H7 (cell line): ENCODE data around the gene NEAT1. TPM values are rescaled to one million over a fixed set of nuclear protein-coding genes. Genes with fewer than 3 reads are reported as not detected.

ENCODE experiments used
- DNase-seq: peaks from one replicate; pipeline ENCODE4 v3.0.0; 2012
- H3K27me3 ChIP-seq: 2 replicates; pipeline ENCODE4 v1.6.0; 2011; ENCODE audit warnings: mild to moderate bottlenecking, low read length; ENCODE audit not compliant: control insufficient read depth, insufficient read depth
- H3K36me3 ChIP-seq: replicated peaks from 2 replicates; pipeline ENCODE4 v1.5.1; 2011; ENCODE audit warnings: low read length; ENCODE audit not compliant: control insufficient read depth, insufficient read depth
- H3K4me3 ChIP-seq: 2 replicates; pipeline ENCODE4 v1.5.1; 2011; ENCODE audit warnings: low read depth, mild to moderate bottlenecking, control low read depth, low read length, moderate library complexity; ENCODE audit not compliant: insufficient read depth
- total RNA-seq: library from RNA; depleted of rRNA; stranded (reverse); fragments of >200 nt; shearing (Covaris generic); gene quantifications from 2 replicates; pipeline ENCODE4 v1.2.3, GENCODE V29; 2014

Gene NEAT1
- total RNA-seq, 1 experiment from 2014 or later, result 6.4 TPM

DNA sequence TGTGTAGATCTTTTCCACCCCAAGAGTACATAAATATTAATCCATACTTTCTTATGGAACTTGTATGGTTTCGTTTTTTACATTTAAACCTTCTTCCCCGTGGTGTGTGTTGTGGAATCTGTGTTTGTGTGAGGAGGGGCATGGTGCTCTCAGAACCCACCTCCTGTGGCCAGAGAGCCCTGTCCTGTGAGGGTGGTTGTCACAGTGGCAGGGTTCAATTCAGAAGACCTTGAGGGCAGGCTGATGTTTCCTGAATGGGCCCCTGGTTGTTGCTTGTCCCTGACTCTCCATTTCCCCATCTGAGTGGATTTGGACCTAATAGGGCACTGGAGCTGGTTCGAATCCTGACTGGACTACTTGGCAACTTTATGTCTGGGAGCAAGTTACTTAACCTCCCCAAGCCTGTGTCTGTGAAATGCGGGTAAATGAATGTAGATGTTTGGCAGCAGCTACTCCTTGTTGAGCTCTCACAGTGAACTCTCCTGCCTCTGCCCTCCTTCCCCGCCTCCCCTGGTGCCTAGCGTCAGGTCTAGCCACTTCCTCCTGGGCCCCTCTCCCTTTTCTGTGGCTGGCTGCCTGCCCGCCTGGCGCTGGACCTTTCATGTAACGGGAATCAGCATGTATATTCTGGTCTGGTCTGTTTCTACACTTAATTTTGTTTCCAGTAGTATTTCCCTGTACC lies 7.3 kb downstream of the NEAT1 start:
- DNase-seq, result peak; percentile 57

DNA sequence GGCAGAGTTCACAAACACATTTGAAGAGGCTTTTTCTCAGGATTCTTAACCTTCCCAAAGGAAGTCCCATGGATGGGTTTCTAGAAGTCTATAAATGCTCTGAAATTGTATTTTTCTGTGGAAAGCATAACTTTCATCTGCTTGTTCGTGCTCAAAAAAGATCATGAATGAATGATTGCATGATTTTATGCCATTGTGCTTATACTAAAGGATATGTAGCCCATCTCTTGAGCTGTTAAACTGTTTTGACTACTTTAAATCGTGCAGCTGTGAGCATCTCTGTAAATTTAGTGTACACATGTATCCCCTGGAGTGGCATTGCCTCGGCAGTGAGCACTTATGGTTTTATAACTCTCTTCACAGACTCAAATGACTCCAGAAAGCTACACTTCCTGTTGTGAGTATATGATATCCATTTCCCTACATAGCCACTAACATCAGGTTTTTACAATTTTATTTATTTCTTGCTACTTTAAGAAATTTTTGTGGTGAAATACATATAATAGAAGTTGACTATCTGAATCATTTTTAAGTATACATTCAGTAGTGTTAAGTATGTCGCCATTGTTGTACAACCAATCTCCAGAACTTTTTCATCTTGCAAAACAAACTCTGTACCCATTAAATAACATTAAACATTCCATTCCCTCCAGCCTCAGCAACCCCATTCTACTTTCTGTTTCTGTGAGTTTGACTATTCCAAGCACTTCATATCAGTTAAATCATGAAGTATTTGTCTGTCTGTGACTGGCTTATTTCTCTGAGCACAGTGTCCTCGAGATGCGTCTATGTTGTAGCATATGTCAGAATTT lies 8.0 kb downstream of the NEAT1 start:
- Histone ChIP-seq H3K36me3 (peaks cover 10% of the 10 kb centered on the region), H3K27me3 (no peaks in the 10 kb centered on the region), H3K4me3 (no peak overlapping the region)
- no peak for DNase-seq

More for the DNA sequence above, 7.3 kb downstream of the NEAT1 start:
- H3K36me3 ChIP-seq, result peaks cover 7% of the 10 kb centered on the region
- no peaks in the 10 kb centered on the region for H3K27me3 ChIP-seq
- no peak overlapping the region for H3K4me3 ChIP-seq

GRCh38 chr11:65431451-65432099 lies 9.0 kb downstream of the NEAT1 start:
- Histone ChIP-seq H3K27me3 (no peaks in the 10 kb centered on the region), H3K36me3 (peaks cover 15% of the 10 kb centered on the region), H3K4me3 (no peak overlapping the region)
- no peak for DNase-seq

GRCh38 chr11:65432100-65432650 lies 9.6 kb downstream of the NEAT1 start:
- H3K27me3 ChIP-seq, result no peaks in the 10 kb centered on the region
- no peak for DNase-seq
- no peak overlapping the region for H3K4me3 ChIP-seq
- peaks cover 13% of the 10 kb centered on the region for H3K36me3 ChIP-seq

GRCh38 chr11:65432686-65433582 lies 10.3 kb downstream of the NEAT1 start:
- H3K4me3 ChIP-seq, result no peak overlapping the region
- H3K27me3 ChIP-seq, result no peaks in the 10 kb centered on the region
- peaks cover 21% of the 10 kb centered on the region for H3K36me3 ChIP-seq
- DNase-seq, result no peak

DNA sequence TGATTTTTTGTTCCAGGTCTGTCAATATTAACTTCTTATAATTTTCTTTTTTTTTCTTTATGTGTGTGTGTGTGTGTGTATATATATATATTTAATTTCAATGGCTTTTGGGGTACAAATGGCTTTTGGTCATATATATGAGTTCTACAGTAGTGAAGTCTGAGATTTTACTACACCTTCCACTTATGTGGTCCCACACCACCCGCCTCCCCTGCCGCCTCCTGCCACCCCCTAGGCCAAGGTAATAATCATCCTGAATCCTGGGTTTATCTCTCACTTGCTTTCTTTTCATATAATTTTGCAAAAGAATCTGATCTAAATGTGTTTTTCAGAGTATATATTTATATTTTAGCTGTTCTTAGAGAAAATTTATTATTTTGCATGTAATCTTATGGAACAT lies 11.1 kb downstream of the NEAT1 start:
- Histone ChIP-seq H3K27me3 (no peaks in the 10 kb centered on the region), H3K4me3 (no peak overlapping the region), H3K36me3 (peaks cover 22% of the 10 kb centered on the region)
- DNase-seq, result no peak

GRCh38 chr11:65434057-65434666 lies 11.6 kb downstream of the NEAT1 start:
- H3K4me3 ChIP-seq, result no peak overlapping the region
- DNase-seq, result no peak
- H3K27me3 ChIP-seq, result no peaks in the 10 kb centered on the region
- peaks cover 22% of the 10 kb centered on the region for H3K36me3 ChIP-seq

DNA sequence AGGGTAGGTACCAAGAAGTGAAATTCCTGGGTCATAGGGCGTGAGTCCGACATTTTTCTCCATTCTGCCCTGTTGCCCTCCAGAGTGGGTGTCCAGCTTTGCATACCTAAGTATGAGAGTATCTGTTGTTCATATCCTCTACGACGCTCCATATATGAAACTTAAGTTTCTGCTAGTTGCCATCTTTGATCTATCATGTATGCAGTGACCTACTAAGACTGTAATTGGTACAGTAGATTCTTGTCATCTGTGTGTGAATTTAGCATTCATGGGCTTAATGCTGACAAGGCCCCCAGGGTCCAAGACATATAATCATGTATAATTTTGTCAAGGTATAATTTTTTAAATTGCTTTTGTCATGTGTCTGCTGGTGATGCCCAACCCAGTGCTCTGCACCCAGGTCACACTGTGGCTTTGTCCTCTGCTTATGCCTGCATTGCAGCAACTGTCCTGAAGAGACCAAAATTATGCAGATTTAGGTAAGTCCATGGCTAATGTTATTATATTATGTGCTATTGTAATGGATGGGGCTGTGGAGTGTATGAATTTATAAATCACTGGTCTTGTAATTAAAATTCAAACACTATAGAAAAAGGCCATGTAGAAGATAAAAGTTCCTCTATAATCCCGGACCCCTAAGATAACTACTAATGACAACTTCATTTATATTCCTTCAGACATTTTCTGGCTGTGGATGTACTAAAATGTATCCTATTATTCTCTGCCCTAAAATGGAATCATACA lies 12.2 kb downstream of the NEAT1 start:
- H3K4me3 ChIP-seq, result no peak overlapping the region
- DNase-seq, result no peak
- H3K36me3 ChIP-seq, result peaks cover 22% of the 10 kb centered on the region
- H3K27me3 ChIP-seq, result no peaks in the 10 kb centered on the region

- no peak overlapping the region for H3K4me3 ChIP-seq
- DNase-seq, result no peak
- H3K36me3 ChIP-seq, result peaks cover 22% of the 10 kb centered on the region
- no peaks in the 10 kb centered on the region for H3K27me3 ChIP-seq
Measured at GRCh38 chr11:65435411-65435931, 12.9 kb downstream of the NEAT1 start.

- no peak overlapping the region for H3K4me3 ChIP-seq
- peaks cover 22% of the 10 kb centered on the region for H3K36me3 ChIP-seq
- no peak for DNase-seq
Measured at GRCh38 chr11:65435981-65436411, 13.4 kb downstream of the NEAT1 start.

DNA sequence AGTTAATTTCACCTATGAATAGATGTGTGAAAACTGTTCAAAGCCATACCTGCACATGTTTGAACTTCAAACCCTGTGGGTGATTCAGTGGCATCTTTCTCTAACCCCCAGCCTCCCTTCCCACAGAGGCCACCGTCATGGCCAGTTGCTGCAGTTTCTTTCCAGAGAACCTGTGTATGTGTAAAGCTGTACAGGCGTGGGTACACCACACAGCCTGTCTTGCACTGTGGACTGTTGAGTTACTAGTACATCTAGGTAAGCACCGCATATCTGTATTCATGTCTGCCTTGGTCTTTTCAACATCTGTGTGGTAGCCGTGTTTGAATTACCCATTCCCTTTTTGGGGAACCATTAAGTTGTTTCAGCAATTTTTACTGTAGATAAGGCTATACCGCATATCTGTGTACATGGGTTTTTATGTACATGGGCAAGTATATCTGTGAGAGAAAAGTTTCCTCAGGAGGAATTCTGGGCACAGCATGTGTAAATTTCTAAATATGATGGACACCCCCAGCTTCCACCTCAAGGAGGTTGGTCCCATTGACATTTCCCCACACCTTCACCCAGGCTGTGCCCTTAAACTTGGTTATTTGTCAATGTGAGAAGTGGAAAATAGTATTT lies 13.9 kb downstream of the NEAT1 start:
- DNase-seq, result no peak
- no peaks in the 10 kb centered on the region for H3K27me3 ChIP-seq
- no peak overlapping the region for H3K4me3 ChIP-seq
- peaks cover 22% of the 10 kb centered on the region for H3K36me3 ChIP-seq

More at GRCh38 chr11:65435981-65436411, 13.4 kb downstream of the NEAT1 start:
- no peaks in the 10 kb centered on the region for H3K27me3 ChIP-seq

DNA sequence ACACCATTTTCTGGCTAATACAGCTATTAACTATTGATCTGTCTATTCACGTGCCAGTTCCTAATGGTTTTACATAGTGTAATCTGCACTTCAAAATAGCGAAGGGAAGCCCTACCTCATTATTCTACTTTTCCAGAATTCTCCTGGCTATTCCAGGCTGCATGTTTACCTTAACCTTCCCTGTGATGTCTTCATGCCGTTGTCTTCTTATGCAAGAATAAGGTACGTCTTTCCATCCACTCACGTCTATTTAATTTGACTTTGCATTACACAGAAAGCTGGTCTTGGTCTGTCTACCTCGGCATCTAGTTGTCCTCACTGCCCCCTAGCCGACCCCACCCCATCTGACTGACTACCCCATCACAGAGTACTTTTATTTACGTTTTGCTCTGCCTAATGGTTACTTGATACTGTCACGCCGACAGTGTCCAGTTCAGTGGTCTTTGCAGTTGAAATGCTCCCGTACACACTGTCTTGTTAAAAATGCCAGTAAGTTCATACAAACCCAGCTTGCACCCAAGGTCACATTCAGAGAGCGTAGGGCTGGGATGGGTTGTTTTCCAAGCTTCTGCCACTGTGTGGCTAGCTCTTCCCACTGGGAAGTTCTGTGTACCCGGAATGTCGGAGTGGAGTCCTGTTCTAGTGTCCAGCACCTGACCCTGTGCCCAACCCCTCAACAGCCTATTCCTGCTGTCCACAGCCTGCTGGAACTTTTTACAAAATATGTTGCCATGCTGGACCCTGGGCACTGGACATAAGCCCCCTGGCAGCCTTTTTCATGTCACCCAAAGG lies 15.0 kb downstream of the NEAT1 start:
- Histone ChIP-seq H3K4me3 (no peak overlapping the region), H3K36me3 (peaks cover 22% of the 10 kb centered on the region), H3K27me3 (no peaks in the 10 kb centered on the region)
- no peak for DNase-seq
